NCI-H2171 (cell line): ENCODE results near the gene RPL28.
"Not testable (repeated sequence)": the region's sequence is repeated elsewhere in the genome, so short reads cannot be mapped to it uniquely, and the experiment has no call there.

Experiments used
- DNase-seq: peaks from one replicate; lab custom pipeline; 2025; lab: John Stamatoyannopoulos, UW

RPL28 gene

GRCh38 chr19:55392820-55393761 is 7.4 kb downstream of the RPL28 start:
- no peak for DNase-seq

- DNase-seq, result no peak
Observed at GRCh38 chr19:55398200-55398925, 12.6 kb downstream of the RPL28 start.

GRCh38 chr19:55400281-55401087 is 14.8 kb downstream of the RPL28 start:
- no peak for DNase-seq

- not testable (repeated sequence) for DNase-seq
Observed at GRCh38 chr19:55401390-55401789, 15.7 kb downstream of the RPL28 start.

GRCh38 chr19:55402509-55402908 is 16.8 kb downstream of the RPL28 start:
- no peak for DNase-seq

- no peak for DNase-seq
Observed at GRCh38 chr19:55405638-55406037, 19.9 kb downstream of the RPL28 start.

- DNase-seq, result no peak
Observed at GRCh38 chr19:55406091-55406825, 20.5 kb downstream of the RPL28 start.

- no peak for DNase-seq
Observed at GRCh38 chr19:55406826-55407549, 21.3 kb downstream of the RPL28 start.

- not testable (repeated sequence) for DNase-seq
Observed at GRCh38 chr19:55407550-55407799, 21.7 kb downstream of the RPL28 start, which contains the start of gene UBE2S. UBE2S (minus strand) TSS chr19:55407788; CDS start chr19:55407589, 199 bp downstream.

GRCh38 chr19:55407800-55408532 is 22.2 kb downstream of the RPL28 start:
- DNase-seq, result peak; percentile 99

GRCh38 chr19:55408533-55408872 is 22.8 kb downstream of the RPL28 start:
- DNase-seq, result no peak

GRCh38 chr19:55409179-55409578 is 23.4 kb downstream of the RPL28 start:
- DNase-seq, result not testable (repeated sequence)

- DNase-seq, result no peak
Observed at GRCh38 chr19:55410168-55410567, 24.4 kb downstream of the RPL28 start.

GRCh38 chr19:55418185-55418584 is 32.5 kb downstream of the RPL28 start:
- DNase-seq, result peak; percentile 50

- no peak for DNase-seq
Observed at GRCh38 chr19:55419103-55419502, 33.4 kb downstream of the RPL28 start.

GRCh38 chr19:55419624-55420236 is 34.0 kb downstream of the RPL28 start:
- DNase-seq, result no peak

- DNase-seq, result not testable (repeated sequence)
Observed at GRCh38 chr19:55421281-55421680, 35.5 kb downstream of the RPL28 start.

GRCh38 chr19:55423225-55424005 is 37.7 kb downstream of the RPL28 start:
- no peak for DNase-seq

- no peak for DNase-seq
Observed at GRCh38 chr19:55424518-55424917, 38.8 kb downstream of the RPL28 start.
